ENCODE data around the gene C11orf54.

The C11orf54 gene

GRCh38 chr11:93767018-93767417 lies 25.5 kb downstream of the C11orf54 start:
- DNase-seq, result no peak

DNA sequence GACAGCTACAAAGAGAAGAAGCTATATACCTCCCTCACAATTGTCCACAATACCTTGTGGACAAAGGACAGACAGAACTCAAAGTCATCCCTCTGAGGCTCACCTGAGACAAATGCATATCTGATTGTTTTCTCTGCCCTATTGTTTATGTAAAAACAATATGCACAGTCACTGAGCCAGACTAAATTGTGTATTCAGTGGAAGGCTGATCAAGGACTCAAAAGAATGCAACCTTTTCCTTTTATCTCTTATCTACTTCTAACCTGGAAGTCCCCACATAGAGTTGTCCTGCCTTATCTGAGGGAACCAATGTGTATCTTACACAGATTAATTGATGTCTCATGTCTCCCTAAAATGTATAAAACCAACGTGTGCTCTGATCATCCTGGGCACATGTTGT lies 28.7 kb downstream of the C11orf54 start:
- no peak for DNase-seq

GRCh38 chr11:93772123-93772522 lies 30.7 kb downstream of the C11orf54 start:
- DNase-seq, result no peak

- no peak for DNase-seq
Measured at GRCh38 chr11:93773045-93773477, 31.6 kb downstream of the C11orf54 start.

DNA sequence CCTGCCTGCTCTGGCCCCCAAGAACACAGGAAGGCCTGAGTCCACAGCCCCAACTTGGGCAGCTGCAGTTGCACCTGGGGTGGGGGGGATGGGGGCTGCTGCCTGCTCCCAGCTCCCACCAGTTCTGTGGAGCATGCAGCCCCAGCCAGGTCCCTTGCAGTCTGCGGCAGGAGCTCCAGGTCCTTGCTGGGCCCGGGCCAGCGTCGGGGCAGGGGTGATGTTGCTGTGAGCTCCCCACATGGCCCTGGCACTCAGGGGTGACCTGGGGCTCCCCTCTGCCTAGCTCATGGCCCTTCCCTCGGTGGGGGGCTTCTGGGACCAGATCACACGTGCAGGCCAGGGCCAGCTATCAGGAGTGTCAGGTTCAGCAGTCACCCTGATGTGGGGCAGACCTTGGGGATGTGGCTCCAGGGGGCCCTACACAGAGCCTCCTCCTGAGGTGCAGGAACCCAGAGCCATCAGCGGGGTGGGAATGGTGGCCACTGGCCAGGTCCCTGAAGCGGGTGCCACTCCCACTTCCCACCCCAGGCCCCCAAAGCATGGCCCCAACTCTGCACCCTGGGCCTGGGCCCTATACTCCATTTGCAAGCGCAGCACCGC lies 32.2 kb downstream of the C11orf54 start:
- DNase-seq, result no peak

DNA sequence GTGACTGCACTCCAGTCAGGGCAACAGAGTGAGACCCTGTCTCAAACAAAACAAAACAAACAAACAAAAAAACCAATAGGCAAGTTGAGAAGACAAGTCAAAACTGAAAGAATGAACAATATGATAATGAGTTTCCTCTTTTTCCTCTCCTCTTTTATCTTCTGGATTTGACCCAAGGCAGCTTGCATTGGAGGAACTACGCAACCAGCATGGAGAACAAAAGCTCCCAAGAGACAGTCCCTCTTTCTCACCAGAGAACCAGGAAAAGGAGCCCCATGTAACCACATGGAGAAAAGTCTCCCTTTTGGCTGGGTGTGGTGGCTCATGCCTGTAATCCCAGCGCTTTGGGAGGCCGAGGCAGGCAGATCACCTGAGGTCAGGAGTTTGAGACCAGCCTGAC lies 33.1 kb downstream of the C11orf54 start:
- DNase-seq, result peak; percentile 32 to 37

DNA sequence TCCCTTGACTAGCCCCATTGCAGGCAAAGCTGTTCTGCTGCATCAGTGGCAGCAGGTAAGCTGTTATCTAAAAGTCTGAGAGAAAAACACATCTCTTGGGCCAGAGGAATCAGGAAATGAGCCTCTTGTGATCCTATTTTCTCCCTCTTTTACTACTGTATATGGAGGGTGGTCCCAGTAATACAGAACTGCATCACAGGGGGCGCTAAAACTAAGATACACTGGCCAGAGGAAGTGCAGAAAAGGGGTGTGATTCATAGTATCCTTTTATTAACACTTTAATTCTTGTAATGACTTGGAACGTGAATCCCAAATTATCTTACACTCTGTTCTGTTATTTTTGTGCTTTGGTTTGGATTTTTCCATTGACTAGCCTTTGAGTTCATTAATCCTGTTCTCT lies 33.8 kb downstream of the C11orf54 start:
- peak; percentile 7 to 14 for DNase-seq

GRCh38 chr11:93783362-93783761 lies 41.9 kb downstream of the C11orf54 start:
- no peak for DNase-seq

DNA sequence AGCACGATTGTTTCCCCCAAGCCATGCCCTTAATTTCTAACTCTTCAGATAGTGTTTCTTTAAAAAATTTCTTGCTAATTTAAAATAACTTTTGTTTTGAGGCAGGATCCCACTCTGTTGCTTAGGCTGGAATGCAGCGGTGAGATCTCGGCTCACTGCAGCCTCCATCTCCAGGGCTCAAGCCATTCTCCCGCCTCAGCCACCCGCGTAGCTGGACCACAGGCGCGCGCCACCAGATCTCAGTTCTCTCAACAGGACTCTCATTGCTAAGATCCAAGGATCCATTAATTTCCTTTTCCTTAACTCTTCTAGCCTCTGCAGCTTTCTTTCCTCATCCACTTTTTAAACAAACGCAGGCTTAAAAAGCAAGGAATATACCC lies 42.3 kb downstream of the C11orf54 start:
- no peak for DNase-seq

DNA sequence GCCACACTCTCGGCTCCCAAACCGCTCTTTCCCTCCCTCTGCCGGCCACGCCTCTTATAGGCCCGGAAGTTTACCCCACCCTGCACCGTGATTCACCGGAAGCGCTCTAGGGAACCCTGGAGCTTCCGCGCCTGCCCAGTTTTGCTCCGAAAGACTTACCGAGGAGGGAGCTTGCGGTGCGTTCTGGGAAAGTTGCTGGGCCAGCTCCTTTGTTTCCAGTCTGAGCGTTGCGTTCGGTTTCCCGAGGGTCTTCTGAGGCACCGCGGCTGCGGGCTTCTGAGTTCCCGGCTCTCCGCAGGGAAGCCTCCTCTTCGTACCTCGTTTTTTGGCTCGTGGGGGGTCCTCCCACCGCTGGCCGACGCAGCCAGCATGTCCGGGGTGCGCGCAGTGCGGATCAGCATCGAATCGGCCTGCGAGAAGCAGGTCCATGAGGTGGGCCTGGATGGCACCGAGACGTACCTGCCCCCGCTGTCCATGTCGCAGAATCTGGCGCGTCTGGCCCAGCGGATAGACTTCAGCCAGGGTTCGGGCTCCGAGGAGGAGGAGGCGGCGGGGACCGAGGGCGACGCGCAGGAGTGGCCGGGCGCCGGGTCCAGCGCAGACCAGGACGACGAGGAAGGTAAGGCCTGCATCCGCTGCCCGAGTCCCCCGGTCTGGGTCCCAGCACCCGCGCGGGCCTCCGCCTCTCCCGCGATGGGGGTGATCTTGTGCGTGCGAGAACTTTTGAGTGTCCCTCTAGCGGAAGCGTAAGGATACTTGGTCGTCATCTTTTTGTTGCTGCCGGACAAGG lies 42.9 kb downstream of the C11orf54 start, which contains the start of gene MED17:
TSS of gene MED17 (plus strand) at position 138 of the 790 bp plus-strand sequence. CDS start at position 370, 232 bp downstream.
- peak; percentile 93 for DNase-seq

DNA sequence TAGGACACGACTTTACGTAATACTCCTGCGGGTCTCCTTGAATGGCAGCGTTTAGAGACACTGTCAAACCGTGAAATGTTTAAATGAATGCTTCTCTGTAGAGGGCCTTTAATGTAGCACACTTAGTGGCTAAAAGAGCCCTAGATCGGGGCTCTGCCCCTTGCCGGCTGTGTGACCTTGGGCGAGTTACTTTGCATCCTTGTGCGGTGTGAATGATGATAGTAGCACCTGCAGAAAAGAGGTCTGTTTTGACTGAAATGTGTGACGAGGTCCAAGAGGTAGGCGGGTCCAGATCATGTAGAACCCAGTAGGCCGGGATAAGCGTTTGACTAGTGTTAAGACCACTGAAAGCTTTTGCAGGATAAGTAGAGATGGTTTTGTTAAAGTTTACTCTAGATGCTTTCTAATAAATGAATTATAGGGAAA lies 43.5 kb downstream of the C11orf54 start:
- no peak for DNase-seq

DNA sequence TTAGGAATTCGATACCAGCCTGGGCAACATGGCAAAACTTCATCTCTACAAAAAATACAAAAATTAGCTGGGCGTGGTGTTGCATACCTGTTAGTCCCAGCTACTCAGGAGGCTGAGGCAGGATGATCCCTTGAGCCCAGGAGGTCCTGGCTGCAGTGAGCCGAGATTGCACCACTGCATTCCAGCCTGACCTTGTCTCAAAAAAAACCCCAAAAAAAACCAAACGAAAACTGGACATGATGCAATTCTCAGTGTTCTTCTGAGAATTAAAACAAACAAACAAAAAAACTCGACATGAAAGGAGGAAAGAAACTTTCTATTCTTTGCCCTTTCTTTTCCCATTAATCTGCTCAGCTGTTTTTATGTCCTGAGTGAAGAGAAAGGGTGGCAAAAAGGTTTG lies 50.0 kb downstream of the C11orf54 start:
- no peak for DNase-seq

DNA sequence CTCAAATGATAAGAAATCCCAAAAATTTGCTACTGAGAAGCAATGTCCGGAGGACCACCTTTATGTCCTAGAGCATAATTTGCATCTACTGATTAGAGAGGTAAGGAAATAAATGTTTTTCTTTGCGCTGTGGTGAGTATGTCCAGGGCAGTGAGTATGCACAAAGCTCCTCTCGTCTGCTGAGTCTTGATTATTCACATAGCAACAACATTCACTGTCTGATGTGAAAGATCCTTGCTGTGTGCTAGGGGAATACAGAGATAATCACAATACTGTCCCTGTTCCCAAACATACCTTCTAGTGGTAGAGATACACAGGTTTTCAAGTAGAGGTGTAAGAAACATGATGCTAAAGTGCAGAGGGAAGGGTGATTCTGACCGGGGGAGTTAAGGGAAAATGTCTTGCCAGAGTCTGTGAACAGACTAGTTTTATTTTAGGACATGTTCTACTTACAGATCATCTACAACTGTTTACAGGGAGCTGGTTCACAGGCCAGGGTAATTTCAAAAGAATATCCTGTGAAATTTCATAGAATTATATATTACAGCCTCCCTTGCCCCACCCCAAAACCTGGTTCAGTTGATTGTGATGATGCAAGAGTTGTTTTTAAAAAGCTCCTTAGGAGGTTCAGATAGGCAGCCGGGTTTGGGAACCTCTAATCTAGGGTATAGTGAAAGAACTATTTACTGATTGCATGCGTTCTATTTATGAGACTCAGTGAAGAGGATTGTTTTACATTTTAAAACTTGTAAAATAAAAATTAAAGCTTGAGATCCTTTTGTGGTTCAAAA lies 55.2 kb downstream of the C11orf54 start:
- DNase-seq, result no peak

DNA sequence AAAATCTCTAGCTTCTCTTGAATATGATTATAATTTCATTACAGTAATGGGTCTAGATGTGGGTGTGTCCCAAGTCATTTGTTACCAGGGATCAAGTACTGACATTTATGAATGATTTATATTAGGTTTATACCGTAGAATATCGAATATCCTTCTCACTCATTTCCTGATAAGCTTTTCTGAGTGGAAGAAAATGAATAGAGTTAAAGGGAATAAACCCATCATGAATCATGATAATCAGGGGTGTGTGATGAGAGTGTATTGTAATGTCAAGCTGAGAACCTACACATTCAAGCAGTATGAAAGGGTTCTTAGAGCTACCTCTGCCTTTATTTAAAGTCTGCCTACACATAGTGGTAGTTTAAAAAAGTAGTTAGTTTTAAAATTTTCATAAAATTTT lies 59.9 kb downstream of the C11orf54 start:
- DNase-seq, result no peak

DNA sequence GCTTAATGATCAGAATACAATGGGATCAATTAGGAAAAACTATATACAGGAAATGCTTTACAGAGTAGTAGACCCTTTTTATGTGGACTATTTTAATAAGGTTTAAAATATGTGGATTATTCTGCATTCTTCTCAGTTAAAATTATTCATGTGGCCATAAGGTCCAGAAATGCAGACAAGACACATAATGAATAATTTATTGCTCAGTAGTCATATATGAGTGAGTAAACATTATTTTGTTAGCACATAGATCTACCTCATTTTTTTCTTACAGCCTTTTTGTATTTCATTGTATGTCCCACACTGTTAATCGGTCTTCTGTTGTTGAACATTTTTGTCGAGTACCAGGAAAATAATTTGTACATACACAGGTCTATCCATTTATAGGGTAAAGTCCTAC lies 63.4 kb downstream of the C11orf54 start:
- DNase-seq, result no peak

GRCh38 chr11:93807980-93808379 lies 66.5 kb downstream of the C11orf54 start:
- DNase-seq, result no peak

DNA sequence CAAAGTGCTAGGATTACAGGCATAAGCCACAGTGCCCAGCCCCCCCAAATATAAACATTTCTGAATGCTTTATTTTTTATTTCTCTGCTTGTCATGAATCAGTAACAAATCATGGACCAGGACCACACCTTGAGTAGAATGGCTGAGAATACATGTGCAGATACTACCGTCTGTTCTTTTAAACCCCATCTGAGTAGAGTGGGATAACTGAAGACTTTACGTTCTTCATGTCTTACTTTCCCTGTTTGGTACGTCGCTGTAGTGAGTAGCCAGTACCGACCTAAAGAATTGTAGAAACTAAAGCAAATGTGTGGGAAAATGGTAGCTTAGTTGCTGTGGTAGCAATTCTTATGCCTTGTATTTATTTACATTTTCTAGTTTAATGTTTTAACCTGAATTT lies 72.5 kb downstream of the C11orf54 start:
- no peak for DNase-seq
